ENCODE measurements around the gene FCHO2.

The FCHO2 gene

GRCh38 chr5:73037545-73037944 lies 81.7 kb downstream of the FCHO2 start:
- DNase-seq = no peak

- no peak for DNase-seq
These were observed 83.2 kb downstream of the FCHO2 start for GRCh38 chr5:73039082-73039481.

GRCh38 chr5:73042993-73043392 lies 87.2 kb downstream of the FCHO2 start:
- no peak for DNase-seq

GRCh38 chr5:73044546-73044945 lies 88.7 kb downstream of the FCHO2 start:
- no peak for DNase-seq

GRCh38 chr5:73045623-73046022 lies 89.8 kb downstream of the FCHO2 start:
- DNase-seq = no peak

GRCh38 chr5:73061593-73061992 lies 105.8 kb downstream of the FCHO2 start:
- DNase-seq = no peak

GRCh38 chr5:73066466-73066865 lies 110.6 kb downstream of the FCHO2 start:
- DNase-seq = no peak

- no peak for DNase-seq
These were observed 111.4 kb downstream of the FCHO2 start for GRCh38 chr5:73067213-73067612.

GRCh38 chr5:73081093-73081492 lies 125.3 kb downstream of the FCHO2 start:
- DNase-seq = no peak

GRCh38 chr5:73088026-73088425 lies 132.2 kb downstream of the FCHO2 start:
- no peak for DNase-seq

GRCh38 chr5:73093943-73094342 lies 138.1 kb downstream of the FCHO2 start:
- DNase-seq = no peak

GRCh38 chr5:73094415-73094814 lies 138.6 kb downstream of the FCHO2 start:
- DNase-seq = no peak

GRCh38 chr5:73095564-73096238 lies 139.9 kb downstream of the FCHO2 start:
- DNase-seq = no peak

GRCh38 chr5:73096239-73096575 lies 140.4 kb downstream of the FCHO2 start:
- DNase-seq = no peak

- no peak for DNase-seq
These were observed 141.9 kb downstream of the FCHO2 start for GRCh38 chr5:73097740-73098139.

GRCh38 chr5:73100109-73100508 lies 144.3 kb downstream of the FCHO2 start:
- DNase-seq = no peak

GRCh38 chr5:73103870-73104299 lies 148.0 kb downstream of the FCHO2 start:
- DNase-seq = no peak

- no peak for DNase-seq
These were observed 148.5 kb downstream of the FCHO2 start for GRCh38 chr5:73104326-73104725.

- no peak for DNase-seq
These were observed 150.5 kb downstream of the FCHO2 start for GRCh38 chr5:73106335-73106734.

GRCh38 chr5:73110190-73110589 lies 154.3 kb downstream of the FCHO2 start:
- no peak for DNase-seq

- DNase-seq = no peak
These were observed 155.7 kb downstream of the FCHO2 start for GRCh38 chr5:73111536-73111935.

- DNase-seq = no peak
These were observed 156.5 kb downstream of the FCHO2 start for GRCh38 chr5:73112359-73112758.

GRCh38 chr5:73114044-73114688 lies 158.3 kb downstream of the FCHO2 start:
- no peak for DNase-seq

GRCh38 chr5:73115399-73116051 lies 159.7 kb downstream of the FCHO2 start:
- no peak for DNase-seq

Measured in NCI-H1048 (cell line).